Transverse colon (tissue), 3 donors: Measurements from ENCODE around the gene SEMA3C.

Experiments
- EP300 ChIP-seq: sonication (generic); formaldehyde crosslinking; IDR thresholded peaks from one replicate; pipeline ENCODE4 v1.6.1; 2017; ENCODE audit warnings: antibody characterized with exemption, low read depth
- POLR2A ChIP-seq: fragments of 450-650 bp; IDR thresholded peaks from one replicate; pipeline ENCODE4 v1.6.1; 2016; ENCODE audit warnings: antibody characterized with exemption, mild to moderate bottlenecking, moderate library complexity
- TF ChIP-seq, protein P1 (sequence below), 5 experiments: fragments of 200-600 bp in 3 of 5; fragments of 450-650 bp in 2 of 5; sonication (generic) in 3 of 5; IDR thresholded peaks; 1 replicate in 2 of 5; 2 replicates in 3 of 5; pipeline ENCODE4 v1.5.1; 2016 to 2017; ENCODE audit warnings: antibody characterized with exemption in 5 of 5, inconsistent platforms in 3 of 5, mild to moderate bottlenecking in 2 of 5, moderate library complexity in 1 of 5

DNA sequence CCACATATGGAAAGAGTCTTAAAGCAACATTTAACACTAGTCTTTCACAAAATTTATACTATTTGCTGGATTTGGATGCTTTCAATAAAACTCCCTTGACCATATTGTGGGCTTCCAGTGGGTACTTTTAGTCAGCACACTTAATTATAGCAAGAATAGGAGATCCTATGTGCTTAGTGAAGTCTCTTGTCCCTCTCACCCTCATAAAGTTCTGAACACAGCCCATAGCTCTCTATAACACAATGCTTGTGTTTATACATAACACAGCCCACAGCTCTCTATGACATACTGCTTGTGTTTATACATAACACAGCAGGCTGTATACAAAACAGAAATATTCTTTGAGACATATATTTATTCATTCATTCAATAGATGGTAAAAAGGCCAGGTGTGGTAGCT lies 79.0 kb downstream of the SEMA3C start:
- TF ChIP-seq, protein P1, sequence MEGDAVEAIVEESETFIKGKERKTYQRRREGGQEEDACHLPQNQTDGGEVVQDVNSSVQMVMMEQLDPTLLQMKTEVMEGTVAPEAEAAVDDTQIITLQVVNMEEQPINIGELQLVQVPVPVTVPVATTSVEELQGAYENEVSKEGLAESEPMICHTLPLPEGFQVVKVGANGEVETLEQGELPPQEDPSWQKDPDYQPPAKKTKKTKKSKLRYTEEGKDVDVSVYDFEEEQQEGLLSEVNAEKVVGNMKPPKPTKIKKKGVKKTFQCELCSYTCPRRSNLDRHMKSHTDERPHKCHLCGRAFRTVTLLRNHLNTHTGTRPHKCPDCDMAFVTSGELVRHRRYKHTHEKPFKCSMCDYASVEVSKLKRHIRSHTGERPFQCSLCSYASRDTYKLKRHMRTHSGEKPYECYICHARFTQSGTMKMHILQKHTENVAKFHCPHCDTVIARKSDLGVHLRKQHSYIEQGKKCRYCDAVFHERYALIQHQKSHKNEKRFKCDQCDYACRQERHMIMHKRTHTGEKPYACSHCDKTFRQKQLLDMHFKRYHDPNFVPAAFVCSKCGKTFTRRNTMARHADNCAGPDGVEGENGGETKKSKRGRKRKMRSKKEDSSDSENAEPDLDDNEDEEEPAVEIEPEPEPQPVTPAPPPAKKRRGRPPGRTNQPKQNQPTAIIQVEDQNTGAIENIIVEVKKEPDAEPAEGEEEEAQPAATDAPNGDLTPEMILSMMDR (IDR thresholded peaks at IDR 0.05): no peak
- TF ChIP-seq EP300 (no peak), POLR2A (no peak)
